ENCODE measurements around the gene CD248.
"Not testable (repeated sequence)": the region's sequence is repeated elsewhere in the genome, so short reads cannot be mapped to it uniquely, and the experiment has no call there.

Gene CD248

GRCh38 chr11:66281001-66281400, 35.8 kb downstream of the CD248 start:
- no peak for TF ChIP-seq ZFX (IDR thresholded peaks at IDR 0.05; ENCODE audit: borderline replicate concordance)
- no peak for TF ChIP-seq CTCF (IDR thresholded peaks at IDR 0.05)
- H3K27ac ChIP-seq, result peak overlapping the region; percentile 29; the same call in 1 of the 2 replicates

- H3K27ac ChIP-seq, result no peak overlapping the region
- TF ChIP-seq ZFX (IDR thresholded peaks at IDR 0.05; ENCODE audit: borderline replicate concordance) (no peak), CTCF (IDR thresholded peaks at IDR 0.05) (no peak)
Measured at GRCh38 chr11:66280428-66280827, 36.4 kb downstream of the CD248 start.

GRCh38 chr11:66279092-66279734, 37.6 kb downstream of the CD248 start:
- TF ChIP-seq ZFX (IDR thresholded peaks at IDR 0.05; ENCODE audit: borderline replicate concordance), result no peak
- no peak for TF ChIP-seq CTCF (IDR thresholded peaks at IDR 0.05)
- H3K27ac ChIP-seq, result 0 out of 2 replicates have a peak overlapping the region, but pooled peaks have one; percentile 77

GRCh38 chr11:66278363-66279091, 38.3 kb downstream of the CD248 start:
- H3K27ac ChIP-seq, result peak overlapping the region; percentile 77
- TF ChIP-seq ZFX (IDR thresholded peaks at IDR 0.05; ENCODE audit: borderline replicate concordance), result no peak
- TF ChIP-seq CTCF (IDR thresholded peaks at IDR 0.05), result no peak

- TF ChIP-seq ZFX (IDR thresholded peaks at IDR 0.05; ENCODE audit: borderline replicate concordance), result no peak
- no peak for TF ChIP-seq CTCF (IDR thresholded peaks at IDR 0.05)
- peak within 1 kb of the TSS; percentile 77 for H3K27ac ChIP-seq
Measured at GRCh38 chr11:66277471-66278362, 39.1 kb downstream of the CD248 start, which contains the start of gene CNIH2. Gene CNIH2 (plus strand): TSS chr11:66278175. CDS start chr11:66278457, 282 bp downstream.

DNA sequence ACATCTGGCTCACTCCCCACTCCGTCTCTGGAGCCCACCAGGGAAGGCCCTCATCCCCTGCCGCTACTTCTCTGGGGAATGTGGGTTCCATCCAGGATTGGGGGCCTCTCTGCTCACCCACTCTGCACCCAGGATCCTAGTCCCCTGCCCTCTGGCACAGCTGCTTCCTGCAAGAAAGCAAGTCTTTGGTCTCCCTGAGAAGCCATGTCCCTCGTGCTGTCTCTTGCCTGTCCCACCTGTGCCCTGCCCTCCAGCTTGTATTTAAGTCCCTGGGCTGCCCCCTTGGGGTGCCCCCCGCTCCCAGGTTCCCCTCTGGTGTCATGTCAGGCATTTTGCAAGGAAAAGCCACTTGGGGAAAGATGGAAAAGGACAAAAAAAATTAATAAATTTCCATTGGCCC, 39.8 kb downstream of the CD248 start:
- peak overlapping the region; percentile 77 for H3K27ac ChIP-seq

GRCh38 chr11:66276619-66277018, 40.2 kb downstream of the CD248 start:
- H3K27ac ChIP-seq, result not testable (repeated sequence)
